Activated CD4-positive, alpha-beta T cell treated with anti-CD3 and anti-CD28 coated beads for 36 hours (primary cell): ENCODE results near the gene FAM153A. TPM values are rescaled to one million over a fixed set of nuclear protein-coding genes. Genes with fewer than 3 reads are reported as not detected.
"Not testable (repeated sequence)": the region's sequence is repeated elsewhere in the genome, so short reads cannot be mapped to it uniquely, and the experiment has no call there.

Experiments
- ATAC-seq: fragments of 200-7000 bp; cut with Tn5 transposase; one replicate; pipeline ENCODE4 v1.10.0; 2021; ENCODE audit warnings: mild to moderate bottlenecking, moderate library complexity
- CTCF ChIA-PET: fragments of 350-600 bp; sonication (Branson Sonifier 250); formaldehyde crosslinking; loops from one replicate; lab custom pipeline; 2021; ENCODE audit warnings: antibody characterized with exemption; lab: Charles Lee
- POLR2A ChIA-PET: fragments of 350-600 bp; sonication (Branson Sonifier 250); formaldehyde crosslinking; loops from one replicate; lab custom pipeline; 2021; ENCODE audit warnings: antibody characterized with exemption, inconsistent platforms; lab: Charles Lee
- DNase-seq: peaks from one replicate; pipeline ENCODE4 v3.0.0-alpha.2; 2020
- H3K27ac Mint-ChIP-seq: one replicate; pipeline ENCODE4 v1.8.0; 2021; ENCODE audit warnings: mixed read lengths
- H3K27me3 Mint-ChIP-seq: one replicate; pipeline ENCODE4 v1.8.0; 2021; ENCODE audit warnings: mixed read lengths
- H3K36me3 Mint-ChIP-seq: one replicate; pipeline ENCODE4 v1.8.0; 2021; ENCODE audit warnings: low read depth, mixed read lengths
- H3K4me1 Mint-ChIP-seq: one replicate; pipeline ENCODE4 v1.8.0; 2021; ENCODE audit warnings: mixed read lengths
- H3K4me3 Mint-ChIP-seq: one replicate; pipeline ENCODE4 v1.8.0; 2021; ENCODE audit warnings: mild to moderate bottlenecking, moderate library complexity, mixed read lengths
- H3K9me3 Mint-ChIP-seq: one replicate; pipeline ENCODE4 v1.8.0; 2021; ENCODE audit warnings: low read depth, mixed read lengths
- intact Hi-C, 2 experiments: fragments of 100-400 bp; cut with DNase I in 1 of 2; cut with micrococcal nuclease in 1 of 2; formaldehyde crosslinking; loops; one replicate each; pipeline versions ENCODE4 v1.14.2 to v1.15.1; 2022 to 2024; cut with DNase I, micrococcal nuclease
- total RNA-seq, 2 experiments: library from RNA; stranded (reverse); gene quantifications; one replicate each; pipeline ENCODE4 v1.2.3, GENCODE V29; 2021

FAM153A gene
- total RNA-seq, 2 experiments from 2014 or later = 38.8 to 54.0 TPM

- H3K27me3 Mint-ChIP-seq, H3K36me3 Mint-ChIP-seq, intact Hi-C loops, H3K4me3 Mint-ChIP-seq, CTCF ChIA-PET, POLR2A ChIA-PET, H3K27ac Mint-ChIP-seq, H3K4me1 Mint-ChIP-seq, H3K9me3 Mint-ChIP-seq, DNase-seq: not testable (repeated sequence)
- ATAC-seq = peak; percentile 44
Measured at GRCh38 chr5:177801427-177801826, 18.7 kb upstream of the FAM153A start.

DNA sequence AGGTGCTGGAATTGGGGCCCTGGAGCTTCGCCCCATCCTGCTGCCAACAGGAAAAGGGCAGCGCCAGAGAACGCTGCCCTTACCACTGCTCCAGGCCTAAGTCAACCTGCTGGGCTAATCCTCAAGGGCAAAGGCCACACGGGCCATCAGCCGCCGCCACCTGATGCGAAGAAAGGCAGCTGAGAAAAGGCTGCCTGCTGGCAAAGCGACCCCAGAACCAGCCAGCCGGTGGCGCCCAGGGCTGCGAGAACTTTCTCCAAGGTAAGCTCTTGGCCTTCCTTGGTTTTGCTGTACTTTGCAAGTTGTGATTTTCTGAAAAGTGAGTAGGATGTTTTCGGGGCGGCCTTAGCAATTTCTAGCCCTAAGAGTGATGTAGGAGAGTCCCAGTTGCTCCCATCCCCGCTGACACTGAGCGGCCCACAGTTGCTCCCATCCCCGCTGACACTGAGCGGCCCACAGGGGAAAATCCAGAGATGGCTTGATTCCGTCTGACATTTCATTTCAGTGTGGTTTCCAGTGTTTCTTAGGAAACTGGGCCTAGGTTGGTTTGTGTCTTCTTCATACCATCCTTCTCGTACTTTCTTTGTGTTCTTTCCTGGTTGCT is 15.6 kb upstream of the FAM153A start:
- DNase-seq (peak; percentile 35), ATAC-seq (peak; percentile 26)
- CTCF ChIA-PET, H3K27me3 Mint-ChIP-seq, H3K36me3 Mint-ChIP-seq, H3K27ac Mint-ChIP-seq, H3K4me1 Mint-ChIP-seq, H3K9me3 Mint-ChIP-seq, H3K4me3 Mint-ChIP-seq, intact Hi-C loops, POLR2A ChIA-PET: not testable (repeated sequence)

- H3K4me3 Mint-ChIP-seq, H3K36me3 Mint-ChIP-seq, H3K4me1 Mint-ChIP-seq, H3K27ac Mint-ChIP-seq, ATAC-seq, CTCF ChIA-PET, H3K27me3 Mint-ChIP-seq, intact Hi-C loops, H3K9me3 Mint-ChIP-seq, POLR2A ChIA-PET, DNase-seq: not testable (repeated sequence)
Measured at GRCh38 chr5:177793272-177793671, 10.6 kb upstream of the FAM153A start.

GRCh38 chr5:177791649-177792048 is 8.9 kb upstream of the FAM153A start:
- POLR2A ChIA-PET, intact Hi-C loops, ATAC-seq, H3K36me3 Mint-ChIP-seq, H3K27me3 Mint-ChIP-seq, H3K9me3 Mint-ChIP-seq, CTCF ChIA-PET, DNase-seq, H3K4me1 Mint-ChIP-seq, H3K27ac Mint-ChIP-seq, H3K4me3 Mint-ChIP-seq: not testable (repeated sequence)

- intact Hi-C loops, H3K27me3 Mint-ChIP-seq, H3K4me3 Mint-ChIP-seq, CTCF ChIA-PET, POLR2A ChIA-PET, H3K4me1 Mint-ChIP-seq, H3K9me3 Mint-ChIP-seq, H3K36me3 Mint-ChIP-seq, ATAC-seq, H3K27ac Mint-ChIP-seq: not testable (repeated sequence)
- DNase-seq = peak; percentile 12
Measured at GRCh38 chr5:177782169-177782568, 530 bp downstream of the FAM153A start.

DNA sequence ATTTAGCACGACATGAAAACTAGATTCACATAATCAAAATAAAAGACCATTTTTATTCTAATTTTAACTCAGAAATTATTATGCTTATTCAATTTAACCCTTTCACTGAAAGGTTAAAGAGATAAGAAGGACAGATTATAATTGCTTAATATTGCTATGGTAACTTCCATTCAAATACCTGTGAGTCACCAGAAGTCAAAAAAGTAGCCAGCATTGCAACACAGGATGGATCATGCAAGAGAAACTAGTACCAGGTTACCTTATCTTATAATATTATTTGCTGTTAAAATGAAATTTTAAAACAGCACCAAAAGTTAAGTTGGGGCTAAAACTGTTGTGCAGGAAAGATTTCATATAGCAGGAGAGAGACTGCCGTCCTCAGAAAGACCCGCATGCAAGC is 11.5 kb downstream of the FAM153A start:
- ATAC-seq, H3K27ac Mint-ChIP-seq, H3K4me3 Mint-ChIP-seq, intact Hi-C loops, DNase-seq, CTCF ChIA-PET, H3K36me3 Mint-ChIP-seq, H3K27me3 Mint-ChIP-seq, H3K9me3 Mint-ChIP-seq, H3K4me1 Mint-ChIP-seq, POLR2A ChIA-PET: not testable (repeated sequence)

GRCh38 chr5:177770646-177771045 is 12.1 kb downstream of the FAM153A start:
- H3K4me1 Mint-ChIP-seq, intact Hi-C loops, H3K27ac Mint-ChIP-seq, POLR2A ChIA-PET, H3K36me3 Mint-ChIP-seq, H3K27me3 Mint-ChIP-seq, H3K4me3 Mint-ChIP-seq, H3K9me3 Mint-ChIP-seq, ATAC-seq, CTCF ChIA-PET: not testable (repeated sequence)
- DNase-seq = peak; percentile 44

DNA sequence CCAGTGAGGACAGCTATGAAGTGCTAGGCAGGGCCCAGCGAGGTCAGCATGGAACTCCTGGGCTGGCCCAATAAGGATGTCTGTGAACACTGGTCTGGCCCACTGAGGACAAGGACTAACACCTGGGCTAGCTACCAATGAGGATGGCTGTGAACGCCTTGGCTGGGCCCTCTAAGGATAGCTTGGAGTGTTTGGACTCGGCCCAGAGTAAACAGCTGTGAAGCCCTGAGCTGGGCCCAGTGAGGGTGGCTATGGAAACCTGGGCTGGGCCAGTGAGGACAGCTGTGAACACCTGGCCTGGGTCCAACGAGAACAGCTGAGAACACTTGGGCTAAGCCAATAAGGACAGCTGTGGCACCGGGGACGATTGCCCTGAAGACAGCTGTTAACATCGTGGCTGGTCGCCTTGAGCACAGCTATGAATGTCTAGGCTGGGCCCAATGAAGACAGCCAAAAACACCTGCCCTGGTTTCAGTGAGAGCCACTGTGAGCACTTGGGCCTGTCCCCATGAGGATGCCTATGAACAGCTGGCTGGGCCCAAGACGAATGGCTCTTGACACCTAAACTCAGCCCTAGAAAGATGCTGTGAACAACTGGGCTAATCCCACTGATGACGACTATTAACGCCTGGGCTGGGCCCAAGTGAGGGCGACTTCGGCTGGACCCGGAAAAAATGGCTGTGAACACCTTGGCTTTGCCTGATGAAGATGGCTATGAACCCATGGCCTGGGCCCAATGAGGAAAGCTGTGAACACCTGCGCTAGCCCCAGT is 18.8 kb downstream of the FAM153A start:
- not testable (repeated sequence) for ATAC-seq

GRCh38 chr5:177760954-177761353 is 21.7 kb downstream of the FAM153A start:
- CTCF ChIA-PET, H3K27me3 Mint-ChIP-seq, POLR2A ChIA-PET, H3K27ac Mint-ChIP-seq, DNase-seq, H3K4me1 Mint-ChIP-seq, H3K9me3 Mint-ChIP-seq, H3K36me3 Mint-ChIP-seq, intact Hi-C loops, ATAC-seq, H3K4me3 Mint-ChIP-seq: not testable (repeated sequence)

More for the DNA sequence above, 18.8 kb downstream of the FAM153A start:
- H3K9me3 Mint-ChIP-seq, DNase-seq, intact Hi-C loops, POLR2A ChIA-PET, CTCF ChIA-PET, H3K4me1 Mint-ChIP-seq, H3K4me3 Mint-ChIP-seq, H3K27ac Mint-ChIP-seq, H3K36me3 Mint-ChIP-seq, H3K27me3 Mint-ChIP-seq: not testable (repeated sequence)

GRCh38 chr5:177747354-177747753 is 35.3 kb downstream of the FAM153A start:
- intact Hi-C loops, POLR2A ChIA-PET, H3K36me3 Mint-ChIP-seq, H3K4me3 Mint-ChIP-seq, H3K4me1 Mint-ChIP-seq, CTCF ChIA-PET, H3K27me3 Mint-ChIP-seq, H3K9me3 Mint-ChIP-seq, DNase-seq, ATAC-seq, H3K27ac Mint-ChIP-seq: not testable (repeated sequence)

DNA sequence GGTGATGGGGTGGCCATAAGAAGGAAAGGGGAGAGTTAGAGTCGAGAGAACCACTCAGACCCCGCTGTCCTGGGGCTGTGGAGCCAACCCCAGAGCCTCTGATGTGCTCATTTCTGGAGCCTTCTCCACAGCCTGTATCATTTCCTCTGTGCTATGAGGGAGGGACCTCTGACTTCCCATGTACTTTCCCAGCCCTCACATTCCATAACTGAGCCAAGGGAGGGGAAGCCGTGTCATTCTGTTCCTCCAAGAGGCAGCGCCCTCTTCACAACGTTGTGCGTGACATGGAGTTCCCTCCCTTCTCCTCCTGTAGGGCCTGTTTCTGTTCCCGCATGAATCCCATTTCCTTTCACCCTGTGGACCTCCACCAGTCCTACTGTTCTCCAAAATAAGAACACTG is 57.8 kb downstream of the FAM153A start:
- H3K9me3 Mint-ChIP-seq, POLR2A ChIA-PET, CTCF ChIA-PET, H3K36me3 Mint-ChIP-seq, H3K4me3 Mint-ChIP-seq, H3K27me3 Mint-ChIP-seq, intact Hi-C loops, ATAC-seq, DNase-seq, H3K4me1 Mint-ChIP-seq, H3K27ac Mint-ChIP-seq: not testable (repeated sequence)

DNA sequence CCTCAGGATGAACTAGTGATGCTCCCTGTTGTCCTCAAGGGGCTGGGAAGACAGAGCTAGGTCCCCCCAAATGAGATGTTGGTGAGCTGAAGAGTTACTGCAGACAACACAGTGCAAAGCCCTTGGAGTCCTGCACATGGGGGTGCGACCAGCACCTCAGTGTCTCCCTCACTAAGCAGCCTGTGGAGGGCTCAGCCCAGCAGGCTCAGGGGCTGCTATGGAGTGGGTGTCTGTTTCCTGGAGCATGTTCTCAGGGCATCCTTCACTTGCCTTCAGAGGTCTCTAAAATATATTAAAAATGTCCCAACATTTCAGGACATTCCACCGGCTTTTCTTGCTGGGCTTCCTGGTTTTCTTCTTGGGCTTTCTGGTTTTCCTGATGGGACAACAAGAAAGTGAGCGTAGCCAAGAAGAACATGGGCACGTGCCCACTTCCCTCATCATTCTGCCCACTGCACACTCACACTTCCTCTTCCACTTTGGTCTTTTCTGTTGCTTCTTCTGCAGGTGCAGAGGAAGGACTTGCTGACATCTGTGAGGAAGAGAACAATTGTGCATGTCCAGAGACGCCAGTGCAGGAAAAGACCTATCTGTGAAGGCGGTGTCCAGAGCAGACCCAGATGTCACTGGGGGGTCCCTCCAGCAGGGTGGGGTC is 58.7 kb downstream of the FAM153A start:
- H3K4me1 Mint-ChIP-seq, CTCF ChIA-PET, DNase-seq, H3K9me3 Mint-ChIP-seq, H3K27ac Mint-ChIP-seq, POLR2A ChIA-PET, intact Hi-C loops, ATAC-seq, H3K27me3 Mint-ChIP-seq, H3K4me3 Mint-ChIP-seq, H3K36me3 Mint-ChIP-seq: not testable (repeated sequence)
